ENCODE results near the gene HOXA13. TPM values are rescaled to one million over a fixed set of nuclear protein-coding genes. Genes with fewer than 3 reads are reported as not detected.

Gene HOXA13
- total RNA-seq, 2 experiments from 2014 or later, result not detected

GRCh38 chr7:27203964-27204594 lies 4.2 kb upstream of the HOXA13 start:
- no peak overlapping the region for H3K4me3 Mint-ChIP-seq
- no peaks in the 10 kb centered on the region for H3K9me3 Mint-ChIP-seq
- no peak for DNase-seq

GRCh38 chr7:27203365-27203953 lies 3.6 kb upstream of the HOXA13 start:
- Mint-ChIP-seq H3K9me3 (no peaks in the 10 kb centered on the region), H3K36me3 (peaks cover 3% of the 10 kb centered on the region), H3K27ac (no peak overlapping the region), H3K4me1 (peaks cover 29% of the 10 kb centered on the region), H3K4me3 (no peak overlapping the region), H3K27me3 (peaks cover 94% of the 10 kb centered on the region)
- no peak for DNase-seq

More at GRCh38 chr7:27203964-27204594, 4.2 kb upstream of the HOXA13 start:
- H3K27me3 Mint-ChIP-seq, result peaks cover 94% of the 10 kb centered on the region
- peaks cover 3% of the 10 kb centered on the region for H3K36me3 Mint-ChIP-seq
- peaks cover 29% of the 10 kb centered on the region for H3K4me1 Mint-ChIP-seq
- no peak overlapping the region for H3K27ac Mint-ChIP-seq

- peaks cover 33% of the 10 kb centered on the region for H3K4me1 Mint-ChIP-seq
- H3K9me3 Mint-ChIP-seq, result no peaks in the 10 kb centered on the region
- no peak overlapping the region for H3K27ac Mint-ChIP-seq
These were observed 2.9 kb upstream of the HOXA13 start for GRCh38 chr7:27202862-27203134.

GRCh38 chr7:27202018-27202861 lies 2.3 kb upstream of the HOXA13 start:
- Mint-ChIP-seq H3K27ac (no peak overlapping the region), H3K27me3 (peaks cover 94% of the 10 kb centered on the region), H3K36me3 (peaks cover 3% of the 10 kb centered on the region), H3K4me1 (peaks cover 33% of the 10 kb centered on the region), H3K4me3 (no peak overlapping the region), H3K9me3 (no peaks in the 10 kb centered on the region)
- no peak for DNase-seq

More at GRCh38 chr7:27202862-27203134, 2.9 kb upstream of the HOXA13 start:
- peaks cover 94% of the 10 kb centered on the region for H3K27me3 Mint-ChIP-seq
- DNase-seq, result no peak
- no peak overlapping the region for H3K4me3 Mint-ChIP-seq
- peaks cover 3% of the 10 kb centered on the region for H3K36me3 Mint-ChIP-seq

- Mint-ChIP-seq H3K4me1 (peaks cover 33% of the 10 kb centered on the region), H3K4me3 (no peak overlapping the region), H3K27me3 (peaks cover 94% of the 10 kb centered on the region), H3K36me3 (peaks cover 3% of the 10 kb centered on the region), H3K27ac (no peak overlapping the region), H3K9me3 (no peaks in the 10 kb centered on the region)
- no peak for DNase-seq
These were observed 1.7 kb upstream of the HOXA13 start for GRCh38 chr7:27201580-27202017.

GRCh38 chr7:27200761-27201579 lies 1.1 kb upstream of the HOXA13 start:
- Mint-ChIP-seq H3K4me1 (peaks cover 33% of the 10 kb centered on the region), H3K27ac (no peak overlapping the region), H3K4me3 (no peak overlapping the region), H3K27me3 (peaks cover 93% of the 10 kb centered on the region), H3K9me3 (no peaks in the 10 kb centered on the region), H3K36me3 (peaks cover 2% of the 10 kb centered on the region)
- DNase-seq, result no peak

- peaks cover 91% of the 10 kb centered on the region for H3K27me3 Mint-ChIP-seq
- H3K9me3 Mint-ChIP-seq, result no peaks in the 10 kb centered on the region
- H3K4me3 Mint-ChIP-seq, result peak overlapping the region; percentile 45
- H3K36me3 Mint-ChIP-seq, result no peaks in the 10 kb centered on the region
- DNase-seq, result no peak
- H3K4me1 Mint-ChIP-seq, result peaks cover 26% of the 10 kb centered on the region
- no peak overlapping the region for H3K27ac Mint-ChIP-seq
These were observed 755 bp downstream of the HOXA13 start for GRCh38 chr7:27198871-27199801.

GRCh38 chr7:27198138-27198841 lies 1.6 kb downstream of the HOXA13 start:
- Mint-ChIP-seq H3K36me3 (no peaks in the 10 kb centered on the region), H3K4me3 (no peak overlapping the region), H3K9me3 (no peaks in the 10 kb centered on the region), H3K27me3 (peaks cover 91% of the 10 kb centered on the region), H3K4me1 (peaks cover 30% of the 10 kb centered on the region), H3K27ac (no peak overlapping the region)
- no peak for DNase-seq

GRCh38 chr7:27197137-27198042 lies 2.5 kb downstream of the HOXA13 start:
- Mint-ChIP-seq H3K27me3 (peaks cover 89% of the 10 kb centered on the region), H3K27ac (no peak overlapping the region), H3K36me3 (no peaks in the 10 kb centered on the region)

GRCh38 chr7:27196287-27196767 lies 3.6 kb downstream of the HOXA13 start:
- Mint-ChIP-seq H3K27me3 (peaks cover 89% of the 10 kb centered on the region), H3K4me1 (peaks cover 28% of the 10 kb centered on the region), H3K9me3 (no peaks in the 10 kb centered on the region), H3K4me3 (no peak overlapping the region), H3K36me3 (no peaks in the 10 kb centered on the region), H3K27ac (no peak overlapping the region)
- peak; percentile 71 for DNase-seq

More at GRCh38 chr7:27197137-27198042, 2.5 kb downstream of the HOXA13 start:
- Mint-ChIP-seq H3K9me3 (no peaks in the 10 kb centered on the region), H3K4me3 (no peak overlapping the region), H3K4me1 (peaks cover 31% of the 10 kb centered on the region)
- no peak for DNase-seq

- Mint-ChIP-seq H3K36me3 (no peaks in the 10 kb centered on the region), H3K4me3 (no peak overlapping the region), H3K27me3 (peaks cover 91% of the 10 kb centered on the region), H3K4me1 (peaks cover 18% of the 10 kb centered on the region), H3K9me3 (no peaks in the 10 kb centered on the region), H3K27ac (no peak overlapping the region)
- DNase-seq, result no peak
These were observed 5.1 kb downstream of the HOXA13 start for GRCh38 chr7:27194686-27195379.

GRCh38 chr7:27194002-27194352 lies 5.9 kb downstream of the HOXA13 start:
- Mint-ChIP-seq H3K27ac (no peak overlapping the region), H3K27me3 (peaks cover 95% of the 10 kb centered on the region), H3K36me3 (no peaks in the 10 kb centered on the region), H3K4me1 (peaks cover 21% of the 10 kb centered on the region), H3K4me3 (no peak overlapping the region), H3K9me3 (no peaks in the 10 kb centered on the region)
- no peak for DNase-seq
